Right renal pelvis (tissue), 4 donors: ENCODE measurements around the gene P2RY11. TPM values are rescaled to one million over a fixed set of nuclear protein-coding genes. Genes with fewer than 3 reads are reported as not detected.

Experiments
- DNase-seq, 4 donors: peaks; one replicate each; pipeline ENCODE4 v3.0.0-alpha.2; 2013; ENCODE audit warnings: low read depth in 4 of 4, low spot score in 3 of 4, missing footprints in 1 of 4
- polyA plus RNA-seq, 4 donors: library from polyadenylated mRNA; unstranded; fragments of 120-200 nt; gene quantifications; one replicate each; pipeline ENCODE4 v1.2.1, GENCODE V29; 2013; ENCODE audit not compliant: insufficient read length in 4 of 4

Gene P2RY11
- polyA plus RNA-seq, 4 donors: 10.4 to 13.9 (median 12.2) TPM

DNA sequence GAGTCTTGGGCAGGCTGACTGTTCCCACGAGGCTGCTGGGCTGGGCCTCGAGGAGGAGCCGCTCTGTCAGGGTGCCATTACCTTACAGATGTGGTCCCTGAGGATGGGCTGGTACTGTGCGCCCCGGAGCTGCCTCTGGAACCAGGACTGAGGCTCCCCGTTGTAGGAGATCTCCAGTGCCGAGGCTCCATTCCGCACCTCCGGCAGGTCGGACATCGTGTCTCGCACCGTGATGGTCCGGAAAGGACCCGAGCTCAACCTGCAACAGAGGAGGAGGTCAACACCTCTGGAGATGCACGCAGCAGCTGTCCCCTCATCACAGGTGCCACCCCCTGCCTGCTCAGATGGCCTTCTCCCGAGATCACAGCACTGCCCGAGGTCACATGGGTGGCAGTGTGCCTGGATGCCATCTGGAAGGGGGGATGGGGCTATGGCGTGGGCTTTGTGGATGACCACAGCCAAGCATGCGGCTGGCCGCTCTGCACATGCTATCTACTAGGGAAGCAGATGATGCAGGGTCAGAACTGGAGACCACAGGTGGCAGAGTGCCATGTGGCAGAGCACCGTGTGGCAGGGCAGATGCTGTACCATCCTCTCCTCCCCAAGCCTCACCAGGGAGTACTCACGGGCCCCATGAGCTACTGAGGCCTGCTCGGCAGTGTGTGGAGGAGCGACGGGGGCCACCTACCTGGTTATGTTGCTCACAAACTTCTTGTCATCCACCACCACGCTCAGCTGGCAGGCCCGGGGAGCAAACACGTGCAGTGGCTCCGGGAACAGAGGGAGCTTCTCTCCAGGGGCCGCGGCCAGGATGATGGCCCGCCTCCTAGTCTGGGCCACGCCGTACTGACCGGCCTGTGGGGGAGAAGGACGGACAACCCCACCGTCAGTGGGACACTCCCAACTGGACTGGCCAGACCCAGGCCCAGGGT, 26.5 kb downstream of the P2RY11 start:
- DNase-seq: no peak

DNA sequence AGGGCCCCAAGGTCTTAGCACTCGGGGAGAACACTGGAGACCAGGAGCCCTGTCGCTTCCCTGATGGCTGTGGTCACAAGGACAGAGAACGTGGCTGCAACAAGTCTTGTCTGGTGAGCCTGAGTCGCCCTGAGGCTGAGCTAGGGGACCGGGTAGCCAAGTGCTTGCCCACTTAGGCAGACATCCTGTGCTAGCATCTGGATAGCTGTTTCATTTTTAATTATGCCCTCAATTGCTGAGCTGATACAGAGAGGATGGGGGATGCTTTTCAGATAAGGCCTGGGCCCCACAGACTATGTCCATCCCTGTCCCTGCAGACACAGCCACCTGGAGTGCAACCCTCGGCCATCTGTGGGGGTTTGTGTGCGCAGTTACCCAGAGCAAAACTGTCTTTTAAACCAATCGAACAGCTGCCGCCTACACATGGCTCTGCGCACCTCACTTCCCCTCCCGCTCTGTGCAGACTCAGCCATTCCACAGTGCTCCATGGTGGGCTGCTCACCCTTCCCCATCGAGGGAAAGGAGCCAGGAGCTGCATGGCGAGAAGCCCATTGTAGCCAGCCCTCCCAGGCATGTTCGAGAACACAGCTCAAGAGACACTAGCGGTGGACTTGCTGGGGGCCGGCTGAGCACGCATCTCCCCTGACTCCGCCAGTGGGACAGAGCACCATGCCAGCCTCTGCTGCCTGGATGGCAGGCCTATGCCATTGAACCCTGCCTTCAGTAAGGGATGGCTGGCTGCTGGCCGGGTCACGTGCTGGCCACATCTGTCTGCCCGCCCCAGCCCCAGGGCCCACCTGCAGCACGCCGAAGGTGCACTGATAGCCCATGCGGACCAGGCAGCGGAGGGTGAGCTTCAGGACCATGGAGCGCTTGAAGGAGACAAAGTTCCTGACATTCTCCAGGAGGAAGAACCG, 27.6 kb downstream of the P2RY11 start:
- DNase-seq: no peak

DNA sequence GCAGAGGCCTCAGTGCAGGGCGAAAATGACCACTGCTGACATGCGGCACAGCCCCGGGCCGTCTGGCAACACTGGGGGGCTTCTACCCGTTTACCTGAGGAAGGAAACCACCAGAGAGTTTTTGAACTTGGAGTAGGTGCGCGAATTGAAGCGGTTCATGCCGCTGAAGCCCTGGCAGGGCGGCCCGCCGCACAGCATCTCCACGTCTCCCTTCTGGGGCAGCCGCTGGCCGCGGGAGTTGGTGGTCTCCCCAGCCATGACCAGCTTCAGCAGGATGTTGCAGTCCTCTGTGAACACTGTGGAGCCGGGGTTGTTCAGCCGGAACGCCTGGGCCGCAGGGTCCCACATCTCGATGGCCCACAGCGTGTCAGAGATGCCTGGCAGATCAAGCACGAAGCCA, 28.5 kb downstream of the P2RY11 start:
- no peak for DNase-seq

DNA sequence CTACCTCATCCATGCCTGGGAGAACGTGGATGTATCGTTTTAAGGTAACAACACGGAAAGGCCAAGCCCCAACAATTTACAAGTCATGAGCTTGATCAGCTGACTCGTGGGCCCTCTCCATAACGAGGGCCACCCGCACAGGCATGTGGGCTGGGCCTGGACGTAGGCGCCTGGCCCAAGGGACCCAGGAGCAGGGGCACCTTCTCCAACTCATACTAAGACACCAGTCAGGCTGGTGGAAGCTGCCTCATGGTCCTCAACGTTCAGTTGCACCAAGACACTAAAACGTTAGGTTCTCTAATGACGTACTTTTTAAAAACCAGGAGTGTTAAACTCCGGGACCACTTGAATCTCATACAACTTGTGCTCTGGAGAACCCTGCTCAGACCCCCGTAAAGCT, 30.0 kb downstream of the P2RY11 start:
- no peak for DNase-seq

DNA sequence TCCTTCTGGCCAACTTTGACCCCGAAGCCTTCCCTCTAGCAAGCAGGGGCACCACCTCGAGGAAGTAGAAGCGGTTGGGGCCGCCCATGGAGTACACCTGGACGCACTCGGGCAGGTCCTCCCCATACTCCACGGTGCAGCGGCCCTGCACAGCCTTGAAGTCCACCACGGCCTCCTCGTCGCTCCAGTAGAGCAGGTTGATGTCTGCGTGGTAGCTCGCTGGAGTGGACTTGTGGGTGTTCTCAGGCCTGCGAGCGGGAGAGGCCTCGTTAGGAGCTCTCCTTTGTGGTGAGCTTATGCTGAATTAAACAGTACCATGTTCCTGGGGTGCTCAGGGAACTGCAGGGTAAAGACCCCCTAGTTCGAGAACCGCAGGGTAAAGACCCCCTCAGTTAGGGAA, 30.5 kb downstream of the P2RY11 start:
- no peak for DNase-seq

DNA sequence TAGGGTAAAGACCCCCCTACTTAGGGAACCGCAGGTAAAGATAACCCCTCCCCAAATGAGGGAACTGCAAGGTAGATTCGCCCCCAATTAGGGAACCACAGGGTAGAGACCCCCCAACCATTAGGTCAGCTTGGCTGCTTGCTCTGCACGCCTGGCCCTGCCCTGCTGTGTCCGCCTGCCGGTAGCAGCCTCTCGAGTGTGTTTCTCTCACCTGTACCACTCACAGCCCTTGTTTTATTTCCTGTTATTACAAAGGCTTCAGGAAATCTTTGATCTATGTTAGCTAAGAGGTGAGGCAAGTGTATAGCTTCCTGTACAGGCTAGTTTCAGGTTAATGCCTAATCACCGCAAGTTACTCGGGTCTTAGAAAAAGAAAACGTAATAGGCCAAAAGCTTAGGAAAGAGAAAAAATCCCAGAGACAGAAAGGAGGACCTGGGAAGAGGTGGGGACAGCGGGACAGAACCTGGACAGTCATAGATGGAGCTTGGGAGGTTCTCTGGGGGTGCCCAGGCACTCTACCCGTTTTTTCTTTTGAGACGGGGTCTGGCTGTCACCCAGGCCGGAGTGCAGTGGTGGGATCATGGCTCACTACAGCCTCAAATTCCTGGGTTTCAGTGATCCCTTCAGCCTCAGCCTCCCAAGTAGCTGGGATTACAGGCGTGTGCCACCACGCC, 31.3 kb downstream of the P2RY11 start:
- DNase-seq: no peak

DNA sequence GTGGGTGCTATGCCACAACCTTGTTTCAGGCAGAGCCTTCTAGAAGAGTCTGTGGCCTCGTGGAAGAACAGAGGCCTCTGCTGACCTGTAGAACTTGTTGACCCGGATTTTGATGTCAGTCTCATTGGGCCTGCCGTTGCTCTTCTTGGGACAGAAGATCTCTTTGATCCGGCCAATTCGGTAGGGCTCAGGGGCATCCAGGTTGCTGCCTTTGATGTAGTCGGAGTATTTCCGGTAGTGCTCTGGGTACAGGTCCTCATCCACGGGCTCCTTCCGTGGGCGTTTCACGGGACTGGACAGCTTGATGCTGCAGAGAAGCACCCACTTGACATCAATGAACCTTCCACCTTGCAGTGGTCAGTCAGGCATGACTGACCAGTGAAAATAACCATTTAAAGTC, 32.2 kb downstream of the P2RY11 start:
- no peak for DNase-seq

DNA sequence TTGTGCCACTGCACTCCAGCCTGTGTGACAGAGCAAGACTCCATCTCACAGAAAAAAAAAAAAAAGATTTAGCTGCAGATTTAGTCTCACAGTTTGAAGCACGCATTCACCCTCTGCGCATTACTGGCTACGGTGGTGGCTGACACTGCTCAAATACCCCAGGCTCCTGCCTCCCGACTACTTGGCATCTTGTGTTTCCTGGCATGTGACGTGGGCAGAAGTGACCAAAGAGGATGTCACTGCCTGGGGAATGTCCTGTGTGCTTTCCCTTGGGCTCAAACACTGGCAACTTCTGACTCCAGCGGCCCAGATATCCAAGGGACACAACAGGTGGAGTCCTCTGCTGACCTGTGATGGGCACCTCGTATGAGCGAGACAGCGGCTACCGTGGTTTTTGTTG, 32.9 kb downstream of the P2RY11 start:
- no peak for DNase-seq

DNA sequence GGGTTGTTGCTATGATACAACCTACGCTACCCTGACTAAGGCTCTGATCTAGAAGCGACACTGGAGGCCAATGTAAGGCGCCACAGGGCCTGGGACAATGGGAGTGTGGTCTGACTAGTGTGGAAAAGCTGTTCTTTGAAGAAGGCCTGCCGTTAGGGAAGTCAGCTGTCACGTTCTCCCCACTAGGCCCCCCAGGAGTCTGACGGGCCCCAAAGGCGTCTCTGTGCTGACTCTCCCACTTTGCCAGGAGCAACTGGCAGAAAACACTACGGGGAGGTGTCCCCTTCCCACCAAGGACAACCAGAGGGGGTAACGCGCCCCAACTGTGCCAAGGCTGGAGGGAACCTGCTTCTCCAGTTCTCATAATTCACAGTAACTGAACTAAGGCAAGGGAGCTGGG, 33.5 kb downstream of the P2RY11 start:
- DNase-seq: no peak

DNA sequence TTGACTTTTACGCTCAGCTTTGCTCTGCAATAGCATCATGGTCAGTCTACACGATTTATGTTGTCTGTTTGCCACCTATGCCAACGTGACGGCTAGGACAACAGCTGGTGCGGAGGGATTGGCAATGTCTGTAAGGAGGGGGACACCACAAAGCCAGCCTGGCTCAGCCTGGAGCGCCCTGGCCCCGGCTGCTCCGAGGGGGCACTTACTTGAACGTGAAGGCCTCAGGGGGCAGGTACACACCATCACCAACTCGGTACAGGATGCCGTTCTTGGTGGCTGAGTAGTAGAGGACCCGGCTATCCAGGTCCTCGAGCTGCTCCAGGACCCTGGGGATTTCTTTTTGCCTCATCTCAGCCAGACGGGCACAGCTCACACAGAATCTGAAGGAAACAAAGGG, 34.6 kb downstream of the P2RY11 start:
- DNase-seq: no peak

DNA sequence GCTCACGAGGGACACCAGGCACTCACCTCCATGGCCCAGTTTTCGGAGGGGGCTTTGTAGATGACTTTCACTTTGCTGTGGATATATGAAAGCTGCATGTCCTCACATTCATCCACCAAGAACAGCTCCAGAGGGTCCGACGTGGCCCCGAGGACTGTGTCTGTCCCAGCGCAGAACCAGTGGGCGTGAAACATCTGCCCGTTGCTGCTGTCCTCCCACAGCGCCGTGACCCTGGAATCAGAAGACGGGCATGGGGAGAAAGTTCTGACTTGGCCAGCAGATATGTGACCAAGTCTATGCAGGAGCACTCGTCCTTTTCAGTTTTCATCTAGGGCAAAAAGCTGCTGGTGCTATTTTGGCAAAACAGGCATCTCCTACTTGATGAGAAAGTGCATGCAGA, 37.9 kb downstream of the P2RY11 start:
- DNase-seq: no peak

DNA sequence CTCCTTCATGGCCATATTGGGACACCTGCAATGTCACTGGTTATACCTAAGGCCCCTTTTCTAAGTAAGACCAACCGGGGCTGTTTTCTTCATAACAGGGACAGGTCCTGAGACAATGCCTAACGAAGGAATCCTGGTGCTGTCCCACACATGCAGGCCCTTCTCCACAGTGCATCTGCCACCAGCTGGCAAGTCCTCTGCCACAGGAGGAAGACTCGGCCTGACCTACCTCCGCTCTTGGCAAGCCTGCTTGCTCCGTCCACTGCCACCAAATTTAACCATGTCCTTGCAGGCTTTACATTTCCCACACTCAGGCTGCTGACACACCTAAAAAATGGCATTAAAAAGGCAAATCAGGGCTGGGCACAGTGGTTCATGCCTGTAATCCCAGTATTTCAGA, 40.0 kb downstream of the P2RY11 start:
- no peak for DNase-seq

DNA sequence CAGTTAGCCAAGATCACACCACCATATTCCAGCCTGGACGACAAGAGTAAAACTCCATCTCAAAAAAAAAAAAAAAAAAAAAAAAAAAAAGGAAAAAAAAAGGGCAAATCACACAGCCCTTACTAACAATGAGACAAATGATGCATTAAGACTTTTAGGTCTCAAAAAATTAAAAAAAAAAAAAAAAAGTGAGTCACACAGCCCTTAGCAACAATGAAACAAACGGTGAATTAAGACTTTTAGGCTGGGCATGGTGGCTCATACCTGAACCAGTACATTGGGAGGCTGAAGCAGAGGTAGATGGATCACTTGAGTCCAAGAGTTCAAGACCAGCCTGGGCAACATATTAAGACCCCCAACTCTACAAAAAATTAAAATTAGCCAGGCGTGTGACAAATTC, 40.6 kb downstream of the P2RY11 start:
- no peak for DNase-seq

DNA sequence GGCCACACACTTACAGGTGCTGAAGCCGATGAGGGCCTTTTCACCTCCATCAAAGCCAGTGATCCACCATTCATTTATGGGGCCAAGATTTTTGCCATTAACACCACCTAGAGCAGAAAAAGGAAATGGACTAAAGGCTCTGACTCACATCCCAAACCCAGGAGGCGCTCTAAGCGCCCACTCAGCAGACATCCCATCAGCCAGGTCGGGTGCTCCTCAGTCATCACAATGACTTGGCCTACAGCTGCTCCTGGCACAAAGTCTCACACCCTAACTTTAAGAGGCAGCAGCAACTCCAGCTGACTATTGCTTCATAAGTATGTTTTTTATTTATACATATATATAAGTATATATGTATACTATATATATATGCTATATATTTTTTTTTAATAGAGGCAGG, 44.3 kb downstream of the P2RY11 start:
- no peak for DNase-seq

DNA sequence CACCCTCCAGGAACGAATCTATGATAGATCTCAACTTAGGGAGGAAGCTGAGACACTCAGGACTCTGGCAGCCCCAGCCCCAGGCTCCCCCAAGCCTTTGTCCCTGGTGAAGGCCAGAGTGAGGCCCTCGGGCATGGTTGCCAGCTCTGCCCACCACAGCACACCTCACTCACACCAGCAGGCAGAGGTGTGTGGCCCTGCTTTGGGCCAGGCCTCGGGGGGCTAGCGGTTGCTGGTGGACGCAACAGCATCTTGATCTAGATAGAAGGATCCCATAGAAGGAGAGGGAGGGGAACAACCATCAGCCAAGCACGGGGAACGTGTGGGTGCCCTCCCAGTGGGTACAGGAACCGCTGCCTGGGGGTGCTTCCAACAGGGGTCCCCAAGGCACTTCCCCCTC, 46.6 kb downstream of the P2RY11 start:
- no peak for DNase-seq

DNA sequence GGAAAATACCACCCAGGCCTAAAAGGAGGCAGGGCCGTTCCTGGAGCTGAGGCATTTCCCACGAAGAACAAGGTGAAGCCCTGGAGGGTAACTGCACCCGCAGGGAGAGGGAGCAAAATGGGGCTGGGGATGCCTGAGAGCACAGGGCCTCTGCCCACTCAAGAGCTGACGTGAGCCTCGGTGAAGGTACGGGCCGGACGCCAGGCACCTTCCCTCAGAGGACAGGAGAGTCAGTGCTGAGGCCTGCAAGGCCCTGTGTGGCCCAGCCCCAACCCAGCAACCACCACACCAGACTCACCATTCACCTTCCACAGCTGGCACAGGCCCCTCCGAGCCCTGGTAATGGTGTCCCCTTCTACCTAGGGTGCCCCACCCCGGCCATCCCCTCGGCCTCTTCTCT, 47.0 kb downstream of the P2RY11 start:
- no peak for DNase-seq

DNA sequence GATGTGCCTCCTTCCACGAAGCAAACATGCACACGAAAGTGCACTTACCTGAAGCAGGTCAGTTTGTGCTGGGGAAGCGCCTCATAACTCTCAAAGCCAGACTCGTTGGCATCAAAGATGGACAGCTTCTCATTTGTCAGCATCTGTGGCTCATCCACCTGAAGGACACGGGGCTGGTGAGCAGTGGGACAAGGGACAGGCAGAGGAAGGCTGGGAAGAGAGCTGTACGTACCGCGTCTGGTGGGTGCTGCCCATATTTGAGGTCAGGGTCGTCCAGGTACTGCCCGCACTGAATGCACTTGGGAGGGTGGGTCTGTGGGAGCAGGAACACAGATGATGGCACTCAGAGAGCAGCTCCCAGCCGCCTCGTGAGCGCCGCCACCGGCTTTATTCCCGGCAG, 48.1 kb downstream of the P2RY11 start:
- DNase-seq: no peak

DNA sequence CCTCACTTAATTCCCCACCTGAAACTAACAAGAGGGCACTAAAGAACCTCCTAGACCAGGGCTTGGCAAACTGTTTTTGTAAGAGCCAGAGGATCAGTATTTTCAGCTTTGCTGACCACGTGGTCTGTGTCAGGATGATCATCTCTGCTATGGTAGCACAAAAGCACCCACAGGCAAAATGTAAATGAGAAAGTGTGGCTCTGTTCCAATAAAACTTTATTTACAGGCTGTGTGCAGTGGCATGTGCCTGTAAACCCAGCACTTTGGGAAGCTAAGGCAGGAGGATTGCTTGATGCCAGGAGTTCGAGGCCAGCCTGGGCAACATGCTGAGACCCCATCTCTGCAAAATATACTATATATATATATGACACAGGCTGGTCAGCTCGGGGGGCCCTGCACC, 52.0 kb downstream of the P2RY11 start:
- DNase-seq: no peak
